Measurements from ENCODE around the gene HAP1. TPM values are rescaled to one million over a fixed set of nuclear protein-coding genes. Genes with fewer than 3 reads are reported as not detected.

The HAP1 gene
- total RNA-seq, 1 experiment from 2014 or later, result 2.5 TPM

DNA sequence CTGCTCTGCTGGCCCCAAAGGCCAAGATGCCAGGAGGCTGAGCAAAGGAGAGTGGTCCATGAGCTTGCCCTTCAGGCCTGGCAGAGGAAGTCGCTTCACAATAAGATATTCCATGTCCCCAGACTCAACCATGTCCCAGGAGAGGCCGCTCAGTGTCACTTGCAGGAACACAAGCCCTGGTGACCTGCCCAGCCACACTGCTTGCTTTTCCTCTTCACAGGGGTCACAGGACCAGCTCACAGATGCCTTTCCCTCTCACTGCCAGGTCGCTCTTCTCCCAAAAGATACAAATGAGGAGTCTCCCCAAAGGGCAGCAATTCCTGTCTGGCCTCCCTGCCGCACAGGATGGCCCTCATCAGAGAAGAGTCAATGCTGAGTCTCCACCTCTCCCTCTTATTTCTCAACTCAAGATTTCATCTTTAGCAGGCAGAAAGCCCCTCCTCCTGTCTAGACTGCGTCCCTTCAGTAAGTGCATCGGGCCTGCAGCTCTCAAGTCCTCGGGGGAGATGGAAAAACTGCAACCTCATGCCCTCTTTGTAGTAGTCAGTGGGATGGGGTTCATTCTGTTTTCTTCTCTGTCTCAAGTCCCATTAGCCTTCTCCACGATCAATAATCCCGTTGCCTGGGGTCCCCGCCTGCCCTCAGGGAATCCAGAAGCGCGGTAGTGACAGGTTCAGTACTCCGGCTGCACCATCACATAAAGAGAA, 47.1 kb upstream of the HAP1 start:
- TF ChIP-seq, protein P1, sequence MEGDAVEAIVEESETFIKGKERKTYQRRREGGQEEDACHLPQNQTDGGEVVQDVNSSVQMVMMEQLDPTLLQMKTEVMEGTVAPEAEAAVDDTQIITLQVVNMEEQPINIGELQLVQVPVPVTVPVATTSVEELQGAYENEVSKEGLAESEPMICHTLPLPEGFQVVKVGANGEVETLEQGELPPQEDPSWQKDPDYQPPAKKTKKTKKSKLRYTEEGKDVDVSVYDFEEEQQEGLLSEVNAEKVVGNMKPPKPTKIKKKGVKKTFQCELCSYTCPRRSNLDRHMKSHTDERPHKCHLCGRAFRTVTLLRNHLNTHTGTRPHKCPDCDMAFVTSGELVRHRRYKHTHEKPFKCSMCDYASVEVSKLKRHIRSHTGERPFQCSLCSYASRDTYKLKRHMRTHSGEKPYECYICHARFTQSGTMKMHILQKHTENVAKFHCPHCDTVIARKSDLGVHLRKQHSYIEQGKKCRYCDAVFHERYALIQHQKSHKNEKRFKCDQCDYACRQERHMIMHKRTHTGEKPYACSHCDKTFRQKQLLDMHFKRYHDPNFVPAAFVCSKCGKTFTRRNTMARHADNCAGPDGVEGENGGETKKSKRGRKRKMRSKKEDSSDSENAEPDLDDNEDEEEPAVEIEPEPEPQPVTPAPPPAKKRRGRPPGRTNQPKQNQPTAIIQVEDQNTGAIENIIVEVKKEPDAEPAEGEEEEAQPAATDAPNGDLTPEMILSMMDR (conservative IDR thresholded peaks at IDR 0.05), result no peak
- DNase-seq, result no peak

More for the DNA sequence above, 47.1 kb upstream of the HAP1 start:
- no peaks in the 10 kb centered on the region for H4K20me1 ChIP-seq (ENCODE audit: control insufficient read depth, insufficient read depth, insufficient read length)
- no peak overlapping the region for H2BK120ac ChIP-seq (ENCODE audit: low read depth, low read length, poor library complexity, severe bottlenecking)
- H3K23me2 ChIP-seq (ENCODE audit: insufficient read length, low read depth, low read length, poor library complexity, severe bottlenecking), result peaks cover 8% of the 10 kb centered on the region
- no peak overlapping the region for H3K9ac ChIP-seq (ENCODE audit: extremely low read depth, insufficient read length, low read length)
- no peaks in the 10 kb centered on the region; the same call in 1 of the 2 replicates for H3K79me2 ChIP-seq (ENCODE audit: insufficient read depth, low read length)
- no peak overlapping the region for H2BK20ac ChIP-seq (ENCODE audit: low read depth, low read length, poor library complexity, severe bottlenecking)
- no peak overlapping the region for H4K91ac ChIP-seq (ENCODE audit: insufficient read length, low read depth, low read length)
- Mint-ChIP-seq H3K4me3 (peak overlapping the region in 1 of 2 experiments; percentile 55; a peak in 2 of 5 replicates), H3K27me3 (ENCODE audit: low read depth) (no peaks in the 10 kb centered on the region), H3K27ac (peak overlapping the region; percentile 46 to 90 (median 84)), H3K9me3 (no peaks in the 10 kb centered on the region; a peak in 1 of 5 replicates), H3K36me3 (ENCODE audit: insufficient read depth in 1 of 3, low read depth in 3 of 3) (peaks cover 8 to 16% (median 15%) of the 10 kb centered on the region in 3 experiments), H3K4me1 (peaks cover 37 to 51% of the 10 kb centered on the region in 2 experiments)
- no peak overlapping the region for H2BK15ac ChIP-seq (ENCODE audit: low read depth, low read length)
- no peak overlapping the region for H4K5ac ChIP-seq (ENCODE audit: insufficient read length, low read depth, low read length)
- no peak overlapping the region for H2AFZ ChIP-seq (ENCODE audit: low read length)
- no CpG with 5 or more reads among the region's 13 CpGs for WGBS (ENCODE audit: extremely low coverage, insufficient read length, low lambda C conversion rate)
- H3K27me3 ChIP-seq (ENCODE audit: insufficient read depth, low read length), result no peaks in the 10 kb centered on the region
- no peak overlapping the region for H2AK5ac ChIP-seq (ENCODE audit: insufficient read length, low read length)
- H2BK12ac ChIP-seq (ENCODE audit: insufficient read length, low read depth, low read length), result no peak overlapping the region
- H2BK5ac ChIP-seq (ENCODE audit: insufficient read length, low read length), result no peak overlapping the region
- H3K27ac ChIP-seq (ENCODE audit: insufficient read length, low read depth, low read length), result no peak overlapping the region
- no peak overlapping the region for H3K23ac ChIP-seq (ENCODE audit: insufficient read length, low read depth, low read length)
- H3K56ac ChIP-seq (ENCODE audit: insufficient read length, low read depth, low read length), result no peak overlapping the region
- no peak overlapping the region for H3K18ac ChIP-seq (ENCODE audit: insufficient read length, low read depth, low read length)
- H3K4ac ChIP-seq (ENCODE audit: low read depth, low read length), result no peak overlapping the region
- H3K4me2 ChIP-seq (ENCODE audit: insufficient read depth, insufficient read length, low read length), result no peak overlapping the region
- H3K79me1 ChIP-seq (ENCODE audit: insufficient read depth, low read depth, low read length, poor library complexity, severe bottlenecking), result no peaks in the 10 kb centered on the region
- no peak overlapping the region for H4K8ac ChIP-seq (replicated peaks; ENCODE audit: insufficient read length, low read depth, low read length)
- no peak overlapping the region for H3T11ph ChIP-seq (ENCODE audit: low read length)
- no peak overlapping the region; the same call in 1 of the 2 replicates for H3K14ac ChIP-seq (ENCODE audit: insufficient read depth, low read length)
- H3K4me1 ChIP-seq (ENCODE audit: insufficient read depth, low read length), result peaks cover 2% of the 10 kb centered on the region; the same call in 1 of the 2 replicates
- no peaks in the 10 kb centered on the region for H3K9me3 ChIP-seq (ENCODE audit: control insufficient read depth, low read depth, low read length)
